ENCODE data around the gene NECAB3.

- no peak for TF ChIP-seq CTCF (IDR thresholded peaks at IDR 0.05; ENCODE audit: low read depth, low read length, missing input control)
- TF ChIP-seq MAX (IDR thresholded peaks at IDR 0.05), result no peak
- TF ChIP-seq ZBTB33 (IDR thresholded peaks at IDR 0.05), result no peak
- TF ChIP-seq RAD21 (IDR thresholded peaks at IDR 0.05), result no peak
These were observed 29.2 kb downstream of the NECAB3 start for GRCh38 chr20:33645072-33645358.
